Prostate gland (tissue), 2 donors: ENCODE results near the gene SNRPN.

Source experiments
- POLR2AphosphoS5 ChIP-seq: sonication (generic); formaldehyde crosslinking; IDR thresholded peaks from one replicate; pipeline ENCODE4 v1.6.1; 2017; ENCODE audit warnings: antibody characterized with exemption
- TF ChIP-seq, protein P1 (sequence below), 4 experiments: fragments of 200-600 bp in 2 of 4; fragments of 450-650 bp in 2 of 4; sonication (generic) in 2 of 4; IDR thresholded peaks; 1 replicate in 3 of 4; 2 replicates in 1 of 4; pipeline ENCODE4 v1.5.1; 2016 to 2019; ENCODE audit warnings: antibody characterized with exemption in 4 of 4, mild to moderate bottlenecking in 2 of 4, moderate library complexity in 2 of 4

DNA sequence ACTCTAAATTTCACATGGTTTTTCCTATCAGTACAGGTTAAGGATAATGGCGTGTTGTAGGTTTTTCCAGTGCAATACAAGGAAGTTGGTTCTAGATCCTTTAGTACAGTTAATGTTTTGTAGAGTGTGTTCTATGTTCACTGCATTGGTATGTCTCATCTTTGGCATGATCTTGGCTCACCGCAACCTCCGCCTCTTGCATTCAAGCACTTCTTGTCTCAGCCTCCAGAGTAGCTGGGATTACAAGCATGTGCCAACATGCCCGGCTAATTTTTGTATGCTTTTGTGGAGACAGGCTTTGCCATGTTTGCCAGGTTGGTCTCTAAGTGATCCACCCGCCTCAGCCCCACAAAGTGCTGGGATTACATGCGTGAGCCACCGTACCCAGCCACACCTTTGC is 30.4 kb downstream of the SNRPN start:
- TF ChIP-seq, protein P1, sequence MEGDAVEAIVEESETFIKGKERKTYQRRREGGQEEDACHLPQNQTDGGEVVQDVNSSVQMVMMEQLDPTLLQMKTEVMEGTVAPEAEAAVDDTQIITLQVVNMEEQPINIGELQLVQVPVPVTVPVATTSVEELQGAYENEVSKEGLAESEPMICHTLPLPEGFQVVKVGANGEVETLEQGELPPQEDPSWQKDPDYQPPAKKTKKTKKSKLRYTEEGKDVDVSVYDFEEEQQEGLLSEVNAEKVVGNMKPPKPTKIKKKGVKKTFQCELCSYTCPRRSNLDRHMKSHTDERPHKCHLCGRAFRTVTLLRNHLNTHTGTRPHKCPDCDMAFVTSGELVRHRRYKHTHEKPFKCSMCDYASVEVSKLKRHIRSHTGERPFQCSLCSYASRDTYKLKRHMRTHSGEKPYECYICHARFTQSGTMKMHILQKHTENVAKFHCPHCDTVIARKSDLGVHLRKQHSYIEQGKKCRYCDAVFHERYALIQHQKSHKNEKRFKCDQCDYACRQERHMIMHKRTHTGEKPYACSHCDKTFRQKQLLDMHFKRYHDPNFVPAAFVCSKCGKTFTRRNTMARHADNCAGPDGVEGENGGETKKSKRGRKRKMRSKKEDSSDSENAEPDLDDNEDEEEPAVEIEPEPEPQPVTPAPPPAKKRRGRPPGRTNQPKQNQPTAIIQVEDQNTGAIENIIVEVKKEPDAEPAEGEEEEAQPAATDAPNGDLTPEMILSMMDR (IDR thresholded peaks at IDR 0.05) = no peak
- no peak for TF ChIP-seq POLR2AphosphoS5
